Measurements from ENCODE around the gene NTN4. TPM values are rescaled to one million over a fixed set of nuclear protein-coding genes. Genes with fewer than 3 reads are reported as not detected.

NTN4 gene
- total and polyA plus RNA-seq, 4 experiments from 2014 or later, result 2.0 to 5.5 (median 3.8) TPM

GRCh38 chr12:95808146-95808545, 17.6 kb upstream of the NTN4 start:
- Histone ChIP-seq H3K4me1 (ENCODE audit: insufficient read depth, low read length) (no peaks in the 10 kb centered on the region), H3K27me3 (ENCODE audit: insufficient read depth, low read length) (no peaks in the 10 kb centered on the region), H3K27ac (ENCODE audit: low read depth, low read length) (no peak overlapping the region), H3K4me3 (ENCODE audit: low read length in 2 of 2) (no peak overlapping the region), H3K9me3 (ENCODE audit: control insufficient read depth in 1 of 2, low read length in 2 of 2) (no peaks in the 10 kb centered on the region), H3K36me3 (ENCODE audit: insufficient read depth, low read length) (no peaks in the 10 kb centered on the region)
- no peaks in the 10 kb centered on the region for H3K9me3 Mint-ChIP-seq
- ChIA-PET CTCF (ENCODE audit: partially characterized antibody) (no interaction called here), POLR2A (ENCODE audit: partially characterized antibody) (no interaction called here)
- intact Hi-C loops (cut with micrococcal nuclease), result no loop called here
- peaks cover 15 to 16% of the 10 kb centered on the region in 2 donors for H3K27me3 Mint-ChIP-seq
- DNase-seq, result no peak
- peaks cover 5 to 13% (median 11%) of the 10 kb centered on the region in 4 donors for H3K4me1 Mint-ChIP-seq
- no peaks in the 10 kb centered on the region for H3K36me3 Mint-ChIP-seq
- H3K4me3 Mint-ChIP-seq, result no peak overlapping the region
- no peak overlapping the region for H3K27ac Mint-ChIP-seq

GRCh38 chr12:95805864-95806671, 15.5 kb upstream of the NTN4 start:
- H3K4me1 ChIP-seq (ENCODE audit: insufficient read depth, low read length), result no peaks in the 10 kb centered on the region
- Mint-ChIP-seq H3K4me3 (peak overlapping the region in 4 of 8 donors; percentile 12 to 27 (median 20)), H3K36me3 (no peaks in the 10 kb centered on the region), H3K27ac (peak overlapping the region; percentile 52 to 95 (median 91)), H3K4me1 (peaks cover 5 to 13% (median 11%) of the 10 kb centered on the region in 4 donors), H3K9me3 (no peaks in the 10 kb centered on the region), H3K27me3 (peaks cover 10 to 14% of the 10 kb centered on the region in 2 donors)
- ChIA-PET CTCF (ENCODE audit: partially characterized antibody) (interaction anchor here (1.0 kb wide), 1 partner anchor 9 kb away, joined by 4 read pairs; no protein-coding TSS in a partner anchor), POLR2A (ENCODE audit: partially characterized antibody) (interaction anchor here (0.8 to 1.3 kb wide), 3 partner anchors 10 to 18 kb away, joined by 3 to 4 read pairs (median 4); partner anchors contain the start of gene NTN4)
- intact Hi-C loops (cut with micrococcal nuclease), result no loop called here
- no peaks in the 10 kb centered on the region for H3K27me3 ChIP-seq (ENCODE audit: insufficient read depth, low read length)
- no peak overlapping the region for H3K4me3 ChIP-seq (ENCODE audit: low read length in 2 of 2)
- H3K27ac ChIP-seq (ENCODE audit: low read depth, low read length), result peak overlapping the region; percentile 58
- no peaks in the 10 kb centered on the region for H3K9me3 ChIP-seq (ENCODE audit: control insufficient read depth in 1 of 2, low read length in 2 of 2)
- peak; percentile 53 to 75 (median 71) for DNase-seq
- no peaks in the 10 kb centered on the region for H3K36me3 ChIP-seq (ENCODE audit: insufficient read depth, low read length)

GRCh38 chr12:95804291-95804690, 13.7 kb upstream of the NTN4 start:
- Mint-ChIP-seq H3K4me1 (peaks cover 5 to 13% (median 11%) of the 10 kb centered on the region in 4 donors), H3K9me3 (no peaks in the 10 kb centered on the region), H3K36me3 (no peaks in the 10 kb centered on the region), H3K27me3 (peaks cover 9 to 12% of the 10 kb centered on the region in 2 donors), H3K27ac (peak overlapping the region in 2 of 7 donors; percentile 9 to 25), H3K4me3 (no peak overlapping the region)
- intact Hi-C loops (cut with micrococcal nuclease), result no loop called here
- no peaks in the 10 kb centered on the region for H3K9me3 ChIP-seq (ENCODE audit: control insufficient read depth in 1 of 2, low read length in 2 of 2)
- no peak overlapping the region for H3K4me3 ChIP-seq (ENCODE audit: low read length in 2 of 2)
- POLR2A ChIA-PET (ENCODE audit: partially characterized antibody), result no interaction called here
- CTCF ChIA-PET (ENCODE audit: partially characterized antibody), result no interaction called here
- H3K4me1 ChIP-seq (ENCODE audit: insufficient read depth, low read length), result no peaks in the 10 kb centered on the region
- no peaks in the 10 kb centered on the region for H3K27me3 ChIP-seq (ENCODE audit: insufficient read depth, low read length)
- no peak for DNase-seq
- no peak overlapping the region for H3K27ac ChIP-seq (ENCODE audit: low read depth, low read length)
- H3K36me3 ChIP-seq (ENCODE audit: insufficient read depth, low read length), result no peaks in the 10 kb centered on the region

- peaks cover 9 to 12% of the 10 kb centered on the region in 2 donors for H3K27me3 Mint-ChIP-seq
- no peak overlapping the region for H3K4me3 ChIP-seq (ENCODE audit: low read length in 2 of 2)
- no peaks in the 10 kb centered on the region for H3K9me3 Mint-ChIP-seq
- no peaks in the 10 kb centered on the region for H3K4me1 ChIP-seq (ENCODE audit: insufficient read depth, low read length)
- peak overlapping the region in 1 of 7 donors; percentile 66 for H3K27ac Mint-ChIP-seq
- H3K36me3 Mint-ChIP-seq, result no peaks in the 10 kb centered on the region
- no peak overlapping the region for H3K4me3 Mint-ChIP-seq
- intact Hi-C loops (cut with micrococcal nuclease), result no loop called here
- CTCF ChIA-PET (ENCODE audit: partially characterized antibody), result no interaction called here
- peaks cover 5 to 13% (median 11%) of the 10 kb centered on the region in 4 donors for H3K4me1 Mint-ChIP-seq
- no peak for DNase-seq
- POLR2A ChIA-PET (ENCODE audit: partially characterized antibody), result no interaction called here
- no peaks in the 10 kb centered on the region for H3K27me3 ChIP-seq (ENCODE audit: insufficient read depth, low read length)
- no peaks in the 10 kb centered on the region for H3K9me3 ChIP-seq (ENCODE audit: control insufficient read depth in 1 of 2, low read length in 2 of 2)
- H3K36me3 ChIP-seq (ENCODE audit: insufficient read depth, low read length), result no peaks in the 10 kb centered on the region
- no peak overlapping the region for H3K27ac ChIP-seq (ENCODE audit: low read depth, low read length)
These were observed 13.3 kb upstream of the NTN4 start for GRCh38 chr12:95803817-95804216.

DNA sequence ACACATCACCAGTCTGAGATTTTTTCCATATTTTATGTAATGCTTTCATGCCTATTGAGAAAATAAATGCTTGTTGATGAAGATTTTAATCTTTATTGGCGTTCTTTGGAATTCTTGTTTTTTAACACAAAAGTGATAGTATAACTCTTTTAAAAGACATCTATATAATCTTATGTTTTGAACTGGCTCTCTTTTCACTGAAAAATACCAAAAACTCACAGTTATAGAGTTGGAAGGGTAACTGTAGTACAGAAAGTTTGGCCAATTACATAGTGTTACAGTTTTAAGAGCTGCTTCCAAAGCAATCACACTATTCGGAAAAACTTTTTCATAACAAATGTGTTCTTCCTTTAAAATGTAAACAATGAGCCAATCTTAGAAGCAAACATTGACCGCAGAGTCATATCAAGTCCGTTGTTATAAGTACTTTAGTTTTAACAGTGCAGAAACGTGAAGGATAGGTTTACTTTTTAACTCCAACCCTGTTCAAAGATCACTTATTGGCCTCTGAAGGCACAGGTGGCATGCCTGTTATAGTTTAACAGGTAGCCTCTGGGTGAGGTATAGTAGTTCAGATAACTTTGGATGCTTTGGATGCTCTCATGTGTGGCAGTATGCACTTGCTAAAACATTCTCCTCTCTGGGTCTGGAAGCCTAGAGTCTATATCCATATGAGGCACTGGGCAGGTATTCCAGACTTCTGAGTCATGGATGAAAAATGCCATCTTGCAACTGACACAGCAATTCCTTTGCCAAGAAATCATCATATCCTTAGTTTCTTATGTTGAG, 12.1 kb upstream of the NTN4 start:
- H3K27me3 Mint-ChIP-seq, result peaks cover 9% of the 10 kb centered on the region in 2 donors
- Histone ChIP-seq H3K36me3 (ENCODE audit: insufficient read depth, low read length) (no peaks in the 10 kb centered on the region), H3K27ac (ENCODE audit: low read depth, low read length) (no peak overlapping the region), H3K27me3 (ENCODE audit: insufficient read depth, low read length) (no peaks in the 10 kb centered on the region), H3K4me1 (ENCODE audit: insufficient read depth, low read length) (no peaks in the 10 kb centered on the region), H3K4me3 (ENCODE audit: low read length in 2 of 2) (no peak overlapping the region), H3K9me3 (ENCODE audit: control insufficient read depth in 1 of 2, low read length in 2 of 2) (no peaks in the 10 kb centered on the region)
- ChIA-PET POLR2A (ENCODE audit: partially characterized antibody) (no interaction called here), CTCF (ENCODE audit: partially characterized antibody) (no interaction called here)
- DNase-seq, result no peak
- no peak overlapping the region for H3K27ac Mint-ChIP-seq
- H3K4me1 Mint-ChIP-seq, result peaks cover 5 to 13% (median 11%) of the 10 kb centered on the region in 4 donors
- H3K36me3 Mint-ChIP-seq, result no peaks in the 10 kb centered on the region
- intact Hi-C loops (cut with micrococcal nuclease), result no loop called here
- no peaks in the 10 kb centered on the region for H3K9me3 Mint-ChIP-seq
- H3K4me3 Mint-ChIP-seq, result no peak overlapping the region

DNA sequence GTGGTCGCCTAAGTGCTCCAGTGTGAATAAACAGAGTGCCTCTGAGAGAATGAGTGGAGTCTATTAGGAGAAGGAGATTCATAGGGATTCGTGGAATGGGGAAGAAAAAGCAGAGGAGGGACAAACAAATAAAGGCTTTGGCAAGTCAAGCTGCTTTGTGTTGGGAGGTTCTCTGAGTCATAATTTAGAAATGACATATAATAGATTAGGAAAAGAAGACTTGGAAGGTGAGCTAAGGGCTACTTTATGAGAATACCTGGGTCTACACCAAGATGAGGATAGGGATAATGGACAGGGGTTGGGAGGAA, 6.4 kb upstream of the NTN4 start:
- no peaks in the 10 kb centered on the region for H3K9me3 Mint-ChIP-seq
- peak overlapping the region in 1 of 8 donors; percentile 29 for H3K4me3 Mint-ChIP-seq
- peak overlapping the region in 2 of 7 donors; percentile 0 to 20 for H3K27ac Mint-ChIP-seq
- H3K36me3 Mint-ChIP-seq, result no peaks in the 10 kb centered on the region
- H3K27me3 Mint-ChIP-seq, result peaks cover 14 to 18% of the 10 kb centered on the region in 2 donors
- POLR2A ChIA-PET (ENCODE audit: partially characterized antibody), result no interaction called here
- peaks cover 4 to 5% (median 4%) of the 10 kb centered on the region in 4 donors for H3K4me1 Mint-ChIP-seq
- intact Hi-C loops (cut with micrococcal nuclease), result no loop called here
- Histone ChIP-seq H3K27me3 (ENCODE audit: insufficient read depth, low read length) (peaks cover 7% of the 10 kb centered on the region), H3K36me3 (ENCODE audit: insufficient read depth, low read length) (no peaks in the 10 kb centered on the region), H3K4me3 (ENCODE audit: low read length in 2 of 2) (no peak overlapping the region), H3K9me3 (ENCODE audit: control insufficient read depth in 1 of 2, low read length in 2 of 2) (no peaks in the 10 kb centered on the region), H3K4me1 (ENCODE audit: insufficient read depth, low read length) (no peaks in the 10 kb centered on the region), H3K27ac (ENCODE audit: low read depth, low read length) (no peak overlapping the region)
- CTCF ChIA-PET (ENCODE audit: partially characterized antibody), result no interaction called here
- DNase-seq, result no peak

DNA sequence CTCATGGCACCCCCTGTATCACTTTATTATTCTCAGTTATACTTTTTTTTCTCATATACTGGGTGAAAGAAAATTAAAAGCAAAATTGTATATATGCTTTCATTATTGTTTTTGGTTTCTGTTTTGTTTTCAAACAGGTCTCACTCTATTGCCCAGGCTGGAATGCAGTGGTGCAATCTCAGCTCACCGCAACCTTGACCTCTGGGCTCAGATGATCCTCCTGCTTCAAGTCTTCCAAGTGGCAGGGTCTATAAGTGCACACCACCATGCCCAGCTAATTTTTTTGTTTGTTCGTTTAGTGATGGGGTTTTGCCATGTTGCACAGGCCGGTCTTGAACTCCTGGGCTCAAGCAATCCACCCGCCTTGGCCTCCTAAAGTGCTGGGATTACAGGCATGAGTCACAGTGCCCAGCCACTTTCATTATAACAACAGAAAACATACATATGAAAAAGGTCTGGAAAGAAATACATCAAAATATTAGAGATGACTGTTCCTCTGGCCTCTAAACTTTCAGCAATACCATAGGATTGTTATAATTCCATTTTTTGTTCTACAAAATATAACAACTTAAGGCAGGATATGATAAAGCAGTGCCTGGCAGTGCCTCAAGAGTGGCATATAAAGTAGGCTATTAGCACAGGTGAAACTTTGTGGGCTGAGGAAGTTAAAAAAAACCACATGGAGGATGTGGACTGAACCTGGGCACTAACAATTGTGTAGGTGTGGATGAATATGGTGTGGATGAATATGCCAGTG, 5.8 kb upstream of the NTN4 start:
- H3K4me1 Mint-ChIP-seq, result peaks cover 5 to 7% (median 6%) of the 10 kb centered on the region in 4 donors
- H3K27me3 ChIP-seq (ENCODE audit: insufficient read depth, low read length), result peaks cover 11% of the 10 kb centered on the region
- H3K36me3 Mint-ChIP-seq, result no peaks in the 10 kb centered on the region
- H3K27ac Mint-ChIP-seq, result peak overlapping the region in 2 of 7 donors; percentile 3 to 20
- DNase-seq, result peak in 2 of 5 donors; percentile 8 to 16
- intact Hi-C loops (cut with micrococcal nuclease), result no loop called here
- no peak overlapping the region for H3K4me3 ChIP-seq (ENCODE audit: low read length in 2 of 2)
- peaks cover 19 to 23% of the 10 kb centered on the region in 2 donors for H3K27me3 Mint-ChIP-seq
- H3K4me1 ChIP-seq (ENCODE audit: insufficient read depth, low read length), result peaks cover 3% of the 10 kb centered on the region
- H3K4me3 Mint-ChIP-seq, result peak overlapping the region in 2 of 8 donors; percentile 29 to 49
- no peaks in the 10 kb centered on the region for H3K36me3 ChIP-seq (ENCODE audit: insufficient read depth, low read length)
- CTCF ChIA-PET (ENCODE audit: partially characterized antibody), result no interaction called here
- H3K27ac ChIP-seq (ENCODE audit: low read depth, low read length), result no peak overlapping the region
- no peaks in the 10 kb centered on the region for H3K9me3 Mint-ChIP-seq
- POLR2A ChIA-PET (ENCODE audit: partially characterized antibody), result interaction anchor here (1.4 kb wide), 1 partner anchor 9 kb away, joined by 4 read pairs; no protein-coding TSS in a partner anchor
- H3K9me3 ChIP-seq (ENCODE audit: control insufficient read depth in 1 of 2, low read length in 2 of 2), result no peaks in the 10 kb centered on the region

All from CD4-positive, alpha-beta memory T cell (primary cell).